Activated CD8-positive, alpha-beta T cell treated with anti-CD3 and anti-CD28 coated beads for 36 hours (primary cell): ENCODE data around the gene EFNA5. TPM values are rescaled to one million over a fixed set of nuclear protein-coding genes. Genes with fewer than 3 reads are reported as not detected.
"Not testable (repeated sequence)": the region's sequence is repeated elsewhere in the genome, so short reads cannot be mapped to it uniquely, and the experiment has no call there.

ENCODE experiments used
- ATAC-seq: fragments of 200-7000 bp; cut with Tn5 transposase; one replicate; pipeline ENCODE4 v1.10.0; 2021; ENCODE audit warnings: mild to moderate bottlenecking, moderate library complexity
- CTCF ChIA-PET: fragments of 350-600 bp; sonication (Branson Sonifier 250); formaldehyde crosslinking; loops from one replicate; lab custom pipeline; 2021; ENCODE audit warnings: antibody characterized with exemption; lab: Charles Lee
- POLR2A ChIA-PET: fragments of 350-600 bp; sonication (Branson Sonifier 250); formaldehyde crosslinking; loops from one replicate; lab custom pipeline; 2021; ENCODE audit warnings: antibody characterized with exemption; lab: Charles Lee
- DNase-seq: peaks from one replicate; pipeline ENCODE4 v3.0.0-alpha.2; 2020
- H3K27ac Mint-ChIP-seq: one replicate; pipeline ENCODE4 v1.8.0; 2021; ENCODE audit warnings: mild to moderate bottlenecking, mixed read lengths
- H3K27me3 Mint-ChIP-seq: one replicate; pipeline ENCODE4 v1.8.0; 2021; ENCODE audit warnings: mixed read lengths
- H3K36me3 Mint-ChIP-seq: one replicate; pipeline ENCODE4 v1.8.0; 2021; ENCODE audit warnings: low read depth, mixed read lengths
- H3K4me1 Mint-ChIP-seq: one replicate; pipeline ENCODE4 v1.8.0; 2021; ENCODE audit warnings: low read depth, mixed read lengths
- H3K4me3 Mint-ChIP-seq: one replicate; pipeline ENCODE4 v1.8.0; 2021; ENCODE audit warnings: mild to moderate bottlenecking, moderate library complexity, mixed read lengths
- H3K9me3 Mint-ChIP-seq: one replicate; pipeline ENCODE4 v1.8.0; 2021; ENCODE audit warnings: mixed read lengths
- CTCF ChIP-seq: fragments of 200-600 bp; IDR thresholded peaks from one replicate; pipeline ENCODE4 v1.8.0; 2022; ENCODE audit warnings: antibody characterized with exemption, mild to moderate bottlenecking
- intact Hi-C: fragments of 100-400 bp; cut with micrococcal nuclease; formaldehyde crosslinking; loops from one replicate; pipeline ENCODE4 v1.10.0; 2022
- total RNA-seq, 2 experiments: library from RNA; stranded (reverse); gene quantifications; one replicate each; pipeline ENCODE4 v1.2.3, GENCODE V29; 2021

EFNA5 gene
- total RNA-seq, 2 experiments from 2014 or later = not detected

GRCh38 chr5:107435061-107435460 is 235.7 kb downstream of the EFNA5 start:
- no peak for TF ChIP-seq CTCF

GRCh38 chr5:107433646-107434045 is 237.1 kb downstream of the EFNA5 start:
- H3K27ac Mint-ChIP-seq, ATAC-seq, H3K36me3 Mint-ChIP-seq, POLR2A ChIA-PET, H3K4me1 Mint-ChIP-seq, H3K9me3 Mint-ChIP-seq, H3K4me3 Mint-ChIP-seq, intact Hi-C loops, CTCF ChIA-PET, DNase-seq, H3K27me3 Mint-ChIP-seq: not testable (repeated sequence)

More at GRCh38 chr5:107435061-107435460, 235.7 kb downstream of the EFNA5 start:
- Mint-ChIP-seq H3K9me3 (peaks cover 5% of the 10 kb centered on the region), H3K4me3 (no peak overlapping the region), H3K36me3 (no peaks in the 10 kb centered on the region), H3K4me1 (peaks cover 2% of the 10 kb centered on the region), H3K27me3 (peaks cover 3% of the 10 kb centered on the region), H3K27ac (no peak overlapping the region)
- DNase-seq (no peak), ATAC-seq (no peak)
- ChIA-PET POLR2A (no interaction called here), CTCF (interaction anchor here (0.7 kb wide), 1 partner anchor 8 kb away, joined by 3 read pairs; no protein-coding TSS in a partner anchor)
- intact Hi-C loops = no loop called here

- peaks cover 2% of the 10 kb centered on the region for H3K4me1 Mint-ChIP-seq
- intact Hi-C loops = no loop called here
- TF ChIP-seq CTCF = no peak
- ATAC-seq (no peak), DNase-seq (no peak)
- H3K4me3 Mint-ChIP-seq = no peak overlapping the region
- H3K9me3 Mint-ChIP-seq = no peaks in the 10 kb centered on the region
- H3K27ac Mint-ChIP-seq = no peak overlapping the region
- no peaks in the 10 kb centered on the region for H3K36me3 Mint-ChIP-seq
- POLR2A ChIA-PET = no interaction called here
- CTCF ChIA-PET = interaction anchor here (0.9 kb wide), 1 partner anchor 57 kb away, joined by 3 read pairs; no protein-coding TSS in a partner anchor
- peaks cover 3% of the 10 kb centered on the region for H3K27me3 Mint-ChIP-seq
Observed at GRCh38 chr5:107431998-107432397, 238.7 kb downstream of the EFNA5 start.

GRCh38 chr5:107431536-107431935 is 239.2 kb downstream of the EFNA5 start:
- no peak for TF ChIP-seq CTCF
- H3K4me3 Mint-ChIP-seq = no peak overlapping the region
- no peak for DNase-seq
- no peaks in the 10 kb centered on the region for H3K36me3 Mint-ChIP-seq
- no peaks in the 10 kb centered on the region for H3K9me3 Mint-ChIP-seq
- no peak for ATAC-seq
- H3K27me3 Mint-ChIP-seq = peaks cover 3% of the 10 kb centered on the region
- H3K27ac Mint-ChIP-seq = no peak overlapping the region
- intact Hi-C loops = no loop called here
- ChIA-PET POLR2A (no interaction called here), CTCF (interaction anchor here (0.9 kb wide), 1 partner anchor 58 kb away, joined by 3 read pairs; no protein-coding TSS in a partner anchor)
- peaks cover 2% of the 10 kb centered on the region for H3K4me1 Mint-ChIP-seq

GRCh38 chr5:107430071-107430625 is 240.6 kb downstream of the EFNA5 start:
- ChIA-PET CTCF (no interaction called here), POLR2A (no interaction called here)
- no peak for DNase-seq

More at GRCh38 chr5:107430071-107430625, 240.6 kb downstream of the EFNA5 start:
- intact Hi-C loops = no loop called here
- no peak overlapping the region for H3K4me3 Mint-ChIP-seq
- H3K27me3 Mint-ChIP-seq = peaks cover 3% of the 10 kb centered on the region
- TF ChIP-seq CTCF = no peak
- peaks cover 2% of the 10 kb centered on the region for H3K4me1 Mint-ChIP-seq
- no peaks in the 10 kb centered on the region for H3K36me3 Mint-ChIP-seq
- no peak for ATAC-seq
- no peak overlapping the region for H3K27ac Mint-ChIP-seq
- H3K9me3 Mint-ChIP-seq = no peaks in the 10 kb centered on the region
